GM12874 (cell line): ENCODE results near the gene ANKRD22.

Experiments used
- TF ChIP-seq, protein P1 (sequence below): IDR thresholded peaks from 2 replicates; pipeline ENCODE4 v1.5.1; 2011; ENCODE audit warnings: low read depth, mild to moderate bottlenecking, control low read depth, low read length, moderate library complexity; ENCODE audit not compliant: insufficient read depth

Gene ANKRD22

DNA sequence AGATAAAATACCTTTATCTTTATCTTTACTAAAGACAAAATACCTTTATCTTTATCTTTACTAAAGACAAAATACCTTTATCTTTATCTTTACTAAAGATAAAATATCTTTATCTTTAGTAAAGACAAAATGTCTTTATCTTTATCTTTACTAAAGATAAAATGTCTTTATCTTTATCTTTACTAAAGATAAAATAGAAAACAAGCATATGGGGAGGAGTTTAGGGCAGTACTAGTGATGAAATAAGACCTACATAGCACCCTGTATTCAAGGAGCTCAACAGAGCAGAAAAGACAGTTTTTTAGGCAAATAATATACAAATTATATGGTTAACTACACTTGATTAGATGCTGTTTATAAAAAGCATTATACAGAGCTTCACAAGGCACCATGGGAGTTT, 19.3 kb downstream of the ANKRD22 start:
- TF ChIP-seq, protein P1, sequence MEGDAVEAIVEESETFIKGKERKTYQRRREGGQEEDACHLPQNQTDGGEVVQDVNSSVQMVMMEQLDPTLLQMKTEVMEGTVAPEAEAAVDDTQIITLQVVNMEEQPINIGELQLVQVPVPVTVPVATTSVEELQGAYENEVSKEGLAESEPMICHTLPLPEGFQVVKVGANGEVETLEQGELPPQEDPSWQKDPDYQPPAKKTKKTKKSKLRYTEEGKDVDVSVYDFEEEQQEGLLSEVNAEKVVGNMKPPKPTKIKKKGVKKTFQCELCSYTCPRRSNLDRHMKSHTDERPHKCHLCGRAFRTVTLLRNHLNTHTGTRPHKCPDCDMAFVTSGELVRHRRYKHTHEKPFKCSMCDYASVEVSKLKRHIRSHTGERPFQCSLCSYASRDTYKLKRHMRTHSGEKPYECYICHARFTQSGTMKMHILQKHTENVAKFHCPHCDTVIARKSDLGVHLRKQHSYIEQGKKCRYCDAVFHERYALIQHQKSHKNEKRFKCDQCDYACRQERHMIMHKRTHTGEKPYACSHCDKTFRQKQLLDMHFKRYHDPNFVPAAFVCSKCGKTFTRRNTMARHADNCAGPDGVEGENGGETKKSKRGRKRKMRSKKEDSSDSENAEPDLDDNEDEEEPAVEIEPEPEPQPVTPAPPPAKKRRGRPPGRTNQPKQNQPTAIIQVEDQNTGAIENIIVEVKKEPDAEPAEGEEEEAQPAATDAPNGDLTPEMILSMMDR, result no peak

GRCh38 chr10:88831709-88832108, 19.9 kb downstream of the ANKRD22 start:
- TF ChIP-seq, protein P1, result no peak

DNA sequence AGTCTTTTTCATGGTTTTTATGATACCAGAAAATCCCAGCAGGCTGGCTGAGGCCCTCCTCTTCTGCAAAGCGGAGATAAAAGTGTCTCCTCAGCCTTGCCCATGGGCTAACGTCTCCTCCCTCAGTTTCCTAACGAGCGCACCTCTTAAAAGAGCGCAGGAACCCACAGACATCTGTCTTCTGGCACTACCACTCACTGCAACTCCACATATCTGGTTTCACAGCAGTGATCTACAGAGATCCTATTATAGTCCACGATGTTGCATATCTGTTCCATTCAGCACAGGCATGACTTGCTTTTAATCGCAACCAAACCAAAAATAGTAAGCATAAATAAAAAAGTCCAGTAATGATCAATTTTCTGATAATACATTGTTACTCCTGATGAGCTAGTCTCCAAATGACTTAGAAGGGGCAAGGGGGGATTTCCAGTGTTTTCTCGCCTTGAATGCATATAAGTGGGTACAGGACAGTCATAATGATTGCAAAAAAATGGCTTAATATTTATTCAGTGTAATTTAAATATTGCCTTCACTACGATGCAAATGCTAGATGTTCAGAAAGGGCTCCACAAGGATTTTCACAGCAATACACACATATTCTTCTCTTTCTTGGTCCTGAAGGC, 20.9 kb downstream of the ANKRD22 start:
- TF ChIP-seq, protein P1, result no peak

DNA sequence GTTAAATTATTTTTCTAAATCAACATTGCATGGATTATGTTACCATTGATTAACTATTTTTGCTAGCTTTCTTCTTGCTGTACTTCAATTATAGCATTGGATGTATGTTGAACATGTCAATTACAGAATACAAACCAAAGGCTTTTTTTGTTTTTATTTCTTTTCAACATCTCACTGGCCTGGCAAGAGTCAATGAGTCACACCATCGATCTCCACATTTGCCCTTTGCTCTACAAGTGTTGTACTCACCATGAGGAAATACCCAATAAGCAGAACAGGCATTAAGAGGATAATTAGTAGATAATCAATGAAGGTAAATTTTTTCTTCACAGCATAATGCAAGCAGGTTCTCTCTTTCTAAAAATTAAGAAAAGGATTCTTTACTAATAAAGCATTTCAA, 23.3 kb downstream of the ANKRD22 start:
- TF ChIP-seq, protein P1, result no peak

GRCh38 chr10:88827671-88828070, 24.0 kb downstream of the ANKRD22 start:
- TF ChIP-seq, protein P1, result no peak

GRCh38 chr10:88826388-88826787, 25.3 kb downstream of the ANKRD22 start:
- TF ChIP-seq, protein P1, result no peak

DNA sequence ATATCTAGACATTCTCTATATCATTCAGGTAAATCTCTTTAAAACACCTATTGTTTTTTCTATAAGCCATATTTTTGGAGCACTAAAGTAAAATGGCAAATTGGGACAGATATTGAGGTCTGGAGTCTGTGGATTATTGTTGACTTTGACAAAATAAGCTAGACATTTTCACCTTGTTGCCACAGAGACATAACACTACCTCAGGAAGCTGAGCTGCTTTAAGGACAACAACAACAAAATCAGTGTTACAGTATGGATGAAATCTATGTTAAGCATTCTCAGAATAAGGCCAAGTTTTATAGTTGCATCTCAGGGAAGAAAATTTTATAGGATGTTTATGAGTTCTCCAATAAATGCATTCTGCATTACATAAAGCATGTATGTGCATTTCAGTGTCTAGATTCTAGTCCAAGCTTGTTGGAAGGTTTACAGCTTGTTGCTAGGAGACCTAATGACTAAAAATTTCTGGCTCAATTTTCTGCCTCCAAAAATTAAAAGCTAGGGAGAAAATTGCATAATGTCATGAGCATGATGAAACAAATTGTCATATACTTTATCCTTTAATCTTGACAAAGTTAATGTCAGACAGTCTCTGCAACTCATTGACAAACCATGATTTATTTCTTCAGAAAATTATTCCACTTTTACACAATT, 30.8 kb downstream of the ANKRD22 start:
- TF ChIP-seq, protein P1, result no peak
